Breast epithelium (tissue), 4 donors: ENCODE measurements around the gene DCLK1. TPM values are rescaled to one million over a fixed set of nuclear protein-coding genes. Genes with fewer than 3 reads are reported as not detected.
A peak's percentile ranks its signal among the peaks of the same experiment; 100 is the strongest.
"Not testable (repeated sequence)": the region's sequence is repeated elsewhere in the genome, so short reads cannot be mapped to it uniquely, and the experiment has no call there.

Source experiments
- DNase-seq, 2 donors: peaks; one replicate each; pipeline ENCODE4 v3.0.0-alpha.2; 2019; ENCODE audit warnings: low spot score in 2 of 2
- H3K27ac ChIP-seq, 2 donors: fragments of 200-600 bp; sonication (generic) in 1 of 2; one replicate each; pipeline ENCODE4 v1.5.1; 2016 to 2019; ENCODE audit warnings: mild to moderate bottlenecking in 1 of 2
- H3K27me3 ChIP-seq, 2 donors: fragments of 200-600 bp; sonication (generic) in 1 of 2; one replicate each; pipeline versions ENCODE4 v1.5.1 to v1.6.0; 2017 to 2019; ENCODE audit warnings: control low read depth in 1 of 2, mild to moderate bottlenecking in 1 of 2
- H3K36me3 ChIP-seq: fragments of 200-600 bp; one replicate; pipeline ENCODE4 v1.5.1; 2019
- H3K4me1 ChIP-seq, 2 donors: fragments of 200-600 bp; sonication (generic); one replicate each; pipeline ENCODE4 v1.5.1; 2016 to 2019; ENCODE audit warnings: control low read depth in 1 of 2
- H3K4me3 ChIP-seq, 3 donors: fragments of 200-600 bp; sonication (generic); 1 replicate in 2 of 3; 2 replicates in 1 of 3; pipeline ENCODE4 v1.5.1; 2016 to 2019; ENCODE audit warnings: mild to moderate bottlenecking in 3 of 3, moderate library complexity in 2 of 3
- H3K9me3 ChIP-seq, 2 donors: fragments of 200-600 bp; sonication (generic) in 1 of 2; one replicate each; pipeline ENCODE4 v1.5.1; 2016 to 2019; ENCODE audit warnings: control low read depth in 1 of 2
- POLR2A ChIP-seq: fragments of 450-650 bp; IDR thresholded peaks from one replicate; pipeline ENCODE4 v1.6.1; 2016; ENCODE audit warnings: antibody characterized with exemption, mild to moderate bottlenecking, moderate library complexity
- POLR2AphosphoS5 ChIP-seq, 3 donors: sonication (generic); formaldehyde crosslinking; IDR thresholded peaks; one replicate each; pipeline ENCODE4 v1.6.1; 2017; ENCODE audit warnings: antibody characterized with exemption in 3 of 3
- intact Hi-C: fragments of 100-400 bp; cut with DNase I; formaldehyde crosslinking; loops from one replicate; pipeline ENCODE4 v1.15.1; 2023; ENCODE audit warnings: low total_unique reads
- total RNA-seq, 3 donors: library from RNA; depleted of rRNA; stranded (reverse); fragments of >200 nt; gene quantifications; one replicate each; pipeline ENCODE4 v1.1.0, GENCODE V29; 2016
- TF ChIP-seq, protein P1 (sequence below), 3 donors: fragments of 450-650 bp; IDR thresholded peaks; one replicate each; pipeline ENCODE4 v1.5.1; 2016 to 2017; ENCODE audit warnings: antibody characterized with exemption in 3 of 3, mild to moderate bottlenecking in 3 of 3, moderate library complexity in 3 of 3

The DCLK1 gene
- total RNA-seq, 3 donors from 2014 or later, result 21.2 to 158 (median 28.2) TPM

DNA sequence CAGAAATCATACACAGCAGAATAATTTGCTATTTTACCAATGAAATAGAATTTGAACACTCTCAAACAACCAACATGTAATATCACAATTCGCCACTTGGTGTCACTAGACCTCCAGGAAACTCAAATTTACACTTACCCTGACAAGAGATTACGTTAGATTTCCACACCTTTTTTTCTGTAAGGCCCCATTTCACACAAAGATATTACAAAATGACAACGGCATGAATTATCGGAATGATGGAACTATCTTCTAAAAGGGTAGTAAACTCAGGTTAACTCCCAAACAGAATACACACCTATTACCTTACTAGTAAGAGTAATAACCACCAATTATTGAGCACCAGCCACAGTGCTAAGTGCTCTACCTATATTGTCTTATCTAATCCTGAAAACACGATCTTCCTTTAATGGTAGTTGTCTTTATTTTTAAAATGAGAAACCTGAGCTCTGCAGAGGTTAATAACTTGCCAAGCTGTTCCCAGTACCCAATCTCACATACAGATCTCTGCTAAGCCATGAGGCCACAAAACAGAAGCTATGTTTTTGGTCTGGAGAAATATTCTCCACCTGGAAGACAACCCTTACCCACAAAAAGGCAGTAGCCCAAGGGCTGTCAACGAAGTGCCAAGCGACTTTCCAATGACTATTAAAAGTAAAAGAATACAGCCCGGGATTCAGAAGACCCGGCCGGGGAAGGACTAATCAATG lies 152.4 kb downstream of the DCLK1 start:
- no peak for DNase-seq
- Histone ChIP-seq H3K9me3 (peaks cover 0 to 4% of the 10 kb centered on the region in 2 donors), H3K27me3 (no peaks in the 10 kb centered on the region), H3K4me1 (peaks cover 0 to 7% of the 10 kb centered on the region in 2 donors), H3K27ac (peak overlapping the region; percentile 75 to 83), H3K4me3 (peak overlapping the region in 1 of 3 donors; percentile 44), H3K36me3 (no peaks in the 10 kb centered on the region)
- intact Hi-C loops, result loop anchor here (10.0 kb wide), 1 partner anchor 276 kb away; no protein-coding TSS in a partner anchor
- TF ChIP-seq POLR2AphosphoS5 (IDR thresholded peaks at IDR 0.05) (no peak), POLR2A (no peak)
- TF ChIP-seq, protein P1, sequence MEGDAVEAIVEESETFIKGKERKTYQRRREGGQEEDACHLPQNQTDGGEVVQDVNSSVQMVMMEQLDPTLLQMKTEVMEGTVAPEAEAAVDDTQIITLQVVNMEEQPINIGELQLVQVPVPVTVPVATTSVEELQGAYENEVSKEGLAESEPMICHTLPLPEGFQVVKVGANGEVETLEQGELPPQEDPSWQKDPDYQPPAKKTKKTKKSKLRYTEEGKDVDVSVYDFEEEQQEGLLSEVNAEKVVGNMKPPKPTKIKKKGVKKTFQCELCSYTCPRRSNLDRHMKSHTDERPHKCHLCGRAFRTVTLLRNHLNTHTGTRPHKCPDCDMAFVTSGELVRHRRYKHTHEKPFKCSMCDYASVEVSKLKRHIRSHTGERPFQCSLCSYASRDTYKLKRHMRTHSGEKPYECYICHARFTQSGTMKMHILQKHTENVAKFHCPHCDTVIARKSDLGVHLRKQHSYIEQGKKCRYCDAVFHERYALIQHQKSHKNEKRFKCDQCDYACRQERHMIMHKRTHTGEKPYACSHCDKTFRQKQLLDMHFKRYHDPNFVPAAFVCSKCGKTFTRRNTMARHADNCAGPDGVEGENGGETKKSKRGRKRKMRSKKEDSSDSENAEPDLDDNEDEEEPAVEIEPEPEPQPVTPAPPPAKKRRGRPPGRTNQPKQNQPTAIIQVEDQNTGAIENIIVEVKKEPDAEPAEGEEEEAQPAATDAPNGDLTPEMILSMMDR (IDR thresholded peaks at IDR 0.05), result peak; percentile 85 to 89 (median 87)

DNA sequence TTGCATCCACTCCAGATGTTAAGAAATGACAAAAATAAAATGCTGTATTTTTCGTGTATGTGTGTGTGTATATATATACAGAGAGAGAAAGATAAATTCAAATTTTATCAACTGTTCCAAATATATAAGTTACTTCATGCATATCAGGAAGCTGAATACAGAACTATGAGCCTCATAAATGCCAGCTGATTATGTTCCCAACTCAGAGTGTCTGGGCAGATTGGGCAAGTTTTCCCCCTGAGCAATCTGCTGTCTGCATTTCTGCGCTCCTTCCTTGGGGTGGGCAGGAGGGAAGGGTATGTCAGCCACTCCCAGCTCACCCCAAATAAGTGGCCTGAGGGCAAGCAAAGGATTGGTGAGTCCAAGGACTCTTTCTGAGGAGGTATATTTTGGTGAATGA lies 154.1 kb downstream of the DCLK1 start:
- intact Hi-C loops, result loop anchor here (10.0 kb wide), 1 partner anchor 278 kb away; no protein-coding TSS in a partner anchor
- Histone ChIP-seq H3K4me1 (peaks cover 0 to 7% of the 10 kb centered on the region in 2 donors), H3K27ac (no peak overlapping the region), H3K36me3 (no peaks in the 10 kb centered on the region), H3K4me3 (no peak overlapping the region), H3K27me3 (no peaks in the 10 kb centered on the region), H3K9me3 (peaks cover 0 to 7% of the 10 kb centered on the region in 2 donors)
- TF ChIP-seq POLR2AphosphoS5 (IDR thresholded peaks at IDR 0.05) (no peak), POLR2A (no peak)
- TF ChIP-seq, protein P1 (IDR thresholded peaks at IDR 0.05), result no peak
- DNase-seq, result no peak

DNA sequence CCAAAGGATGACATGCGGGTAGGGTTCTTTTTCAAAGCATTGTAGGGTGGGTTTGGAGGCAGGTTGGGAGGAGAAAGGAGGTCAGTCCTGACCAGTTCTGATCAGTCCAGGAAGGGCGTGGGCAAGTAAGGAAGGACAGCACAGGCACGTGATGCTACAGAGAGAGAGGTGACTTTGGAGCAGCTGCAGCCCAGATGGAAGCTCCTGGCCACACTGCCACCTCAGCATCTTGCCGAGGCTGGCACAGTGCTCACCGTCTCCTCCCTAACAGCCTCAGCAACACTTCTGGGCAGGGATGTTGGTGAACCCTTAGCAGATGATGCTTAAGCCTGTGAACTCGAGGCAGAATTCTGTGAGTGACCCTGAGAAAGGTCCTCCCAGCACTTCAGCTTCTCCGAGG lies 155.1 kb downstream of the DCLK1 start:
- intact Hi-C loops, result loop anchor here (10.0 kb wide), 1 partner anchor 279 kb away; no protein-coding TSS in a partner anchor
- no peak for TF ChIP-seq POLR2AphosphoS5 (IDR thresholded peaks at IDR 0.05)
- H3K4me3 ChIP-seq, result no peak overlapping the region

DNA sequence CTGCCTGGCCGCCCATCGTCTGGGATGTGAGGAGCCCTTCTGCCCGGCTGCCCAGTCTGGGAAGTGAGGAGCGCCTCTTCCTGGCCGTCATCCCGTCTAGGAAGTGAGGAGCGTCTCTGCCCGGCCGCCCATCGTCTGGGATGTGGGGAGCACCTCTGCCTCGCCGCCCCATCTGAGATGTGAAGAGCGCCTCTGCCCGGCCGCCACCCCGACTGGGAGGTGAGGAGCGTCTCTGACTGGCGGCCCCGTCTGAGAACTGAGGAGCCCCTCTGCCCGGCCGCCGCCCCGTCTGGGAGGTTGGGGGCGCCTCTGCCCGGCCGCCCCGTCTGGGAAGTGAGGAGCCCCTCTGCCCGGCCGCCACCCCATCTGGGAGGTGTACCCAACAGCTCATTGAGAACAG lies 164.2 kb downstream of the DCLK1 start:
- H3K27me3 ChIP-seq, H3K4me1 ChIP-seq, DNase-seq, intact Hi-C loops, H3K9me3 ChIP-seq, H3K36me3 ChIP-seq, H3K4me3 ChIP-seq: not testable (repeated sequence)
- H3K27ac ChIP-seq, result peak overlapping the region in 1 of 2 donors; percentile 58

More for the DNA sequence above, 155.1 kb downstream of the DCLK1 start:
- Histone ChIP-seq H3K27me3 (no peaks in the 10 kb centered on the region), H3K36me3 (no peaks in the 10 kb centered on the region), H3K9me3 (peaks cover 0 to 7% of the 10 kb centered on the region in 2 donors), H3K27ac (no peak overlapping the region), H3K4me1 (peaks cover 0 to 7% of the 10 kb centered on the region in 2 donors)
- DNase-seq, result no peak

DNA sequence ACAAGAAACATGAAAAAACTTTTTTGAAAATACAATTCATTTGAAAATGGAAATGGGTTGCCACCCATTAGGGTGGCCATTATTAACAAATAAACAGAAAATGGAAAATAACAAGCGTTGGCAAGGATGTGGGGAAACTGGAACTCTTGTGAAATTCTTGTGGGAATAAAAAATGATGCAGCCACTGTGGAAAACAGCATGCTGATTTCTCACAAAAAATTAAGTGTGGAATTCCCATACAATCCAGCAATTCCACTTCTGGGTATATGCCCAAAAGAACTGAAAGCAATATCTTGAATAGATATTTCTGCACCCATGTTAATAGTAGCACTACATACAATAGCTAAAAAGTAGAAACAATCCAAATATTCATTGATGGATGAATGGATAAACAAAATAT lies 165.2 kb downstream of the DCLK1 start:
- no peak for TF ChIP-seq POLR2A
- TF ChIP-seq, protein P1 (IDR thresholded peaks at IDR 0.05), result no peak

DNA sequence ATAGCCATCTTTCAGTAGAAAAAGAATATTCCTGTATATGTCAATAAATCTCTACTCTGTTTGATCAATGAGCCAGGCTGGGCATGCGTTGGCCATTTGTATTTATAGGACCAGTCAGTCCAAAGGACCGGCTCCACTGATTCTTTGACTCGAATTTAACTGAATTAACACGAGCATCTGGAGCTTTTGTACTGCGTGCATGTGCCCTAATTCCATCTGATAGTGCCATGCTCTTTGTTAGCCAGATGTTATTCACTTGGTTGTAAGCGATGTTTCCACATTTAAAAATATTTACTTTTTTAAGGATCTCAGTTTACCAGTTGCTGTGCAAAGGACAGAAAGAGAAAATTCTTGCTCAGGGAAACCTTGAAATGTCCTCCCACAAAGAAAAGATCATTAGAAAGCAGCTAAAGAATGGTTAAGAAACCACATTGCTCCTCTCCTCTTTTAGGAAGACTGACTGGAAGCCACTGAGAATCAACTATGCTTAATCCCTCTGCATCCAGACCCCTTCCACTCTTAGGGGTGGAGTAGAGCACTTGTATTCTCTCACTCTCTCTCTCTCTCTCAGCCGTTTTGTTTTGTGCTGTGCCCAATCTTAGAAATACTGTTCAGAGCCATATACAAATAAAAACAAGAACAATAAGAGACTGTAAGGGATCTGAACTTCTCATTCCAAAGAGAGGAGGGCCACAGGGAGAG lies 165.8 kb downstream of the DCLK1 start:
- DNase-seq, result no peak
- Histone ChIP-seq H3K36me3 (no peaks in the 10 kb centered on the region), H3K9me3 (peaks cover 0 to 7% of the 10 kb centered on the region in 2 donors), H3K4me1 (no peaks in the 10 kb centered on the region), H3K27ac (peak overlapping the region; percentile 45 to 82), H3K4me3 (no peak overlapping the region), H3K27me3 (no peaks in the 10 kb centered on the region)
- TF ChIP-seq POLR2AphosphoS5 (IDR thresholded peaks at IDR 0.05), result no peak
- no peak for TF ChIP-seq POLR2A
- TF ChIP-seq, protein P1 (IDR thresholded peaks at IDR 0.05), result no peak
- intact Hi-C loops, result no loop called here

More for the DNA sequence above, 165.2 kb downstream of the DCLK1 start:
- no peaks in the 10 kb centered on the region for H3K27me3 ChIP-seq
- H3K4me1 ChIP-seq, result no peaks in the 10 kb centered on the region
- no peak overlapping the region for H3K4me3 ChIP-seq
- no peaks in the 10 kb centered on the region for H3K36me3 ChIP-seq
- intact Hi-C loops, result no loop called here
- DNase-seq, result no peak
- H3K9me3 ChIP-seq, result peaks cover 0 to 7% of the 10 kb centered on the region in 2 donors
- H3K27ac ChIP-seq, result peak overlapping the region; percentile 45 to 82
